Measurements from ENCODE around the gene TPGS2. TPM values are rescaled to one million over a fixed set of nuclear protein-coding genes. Genes with fewer than 3 reads are reported as not detected.
"Not testable (repeated sequence)": the region's sequence is repeated elsewhere in the genome, so short reads cannot be mapped to it uniquely, and the experiment has no call there.

TPGS2 gene
- 91.5 and 98.0 TPM in 2 replicates for total RNA-seq

DNA sequence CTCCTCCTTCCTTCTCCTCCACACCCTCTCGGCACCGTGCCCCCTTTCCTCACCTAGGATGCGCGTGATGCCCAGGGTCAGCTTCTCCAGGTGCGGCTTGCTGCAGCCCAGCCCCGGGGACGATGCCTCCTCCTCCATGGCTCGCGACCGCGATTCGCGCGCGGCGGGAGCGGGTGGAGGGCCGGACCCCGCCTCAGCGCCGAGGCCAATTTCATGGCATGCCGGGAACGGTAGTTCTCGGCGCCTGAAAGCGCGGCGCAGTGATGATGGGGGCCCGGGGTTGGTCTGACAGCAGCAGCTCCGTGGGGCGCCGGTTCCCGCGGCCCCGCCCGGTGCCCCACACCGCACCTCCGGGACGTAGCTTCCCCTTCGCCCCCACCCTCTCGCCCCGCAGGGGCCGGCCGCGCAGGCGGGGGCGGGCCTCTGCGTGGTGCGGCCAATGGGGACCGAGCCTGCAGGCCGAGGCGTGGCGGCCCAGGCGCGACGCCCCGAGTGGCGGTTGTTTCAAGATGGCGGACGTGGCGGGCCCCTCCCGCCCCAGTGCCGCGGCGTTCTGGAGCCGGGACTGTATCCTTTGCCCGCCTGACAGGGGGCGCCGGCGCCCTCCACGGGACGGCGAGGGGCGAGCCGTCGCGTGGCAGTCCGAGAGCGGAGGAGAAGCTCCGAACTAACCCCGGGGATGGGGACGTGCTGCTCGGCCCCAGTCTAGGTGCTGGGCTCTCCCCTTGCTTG is at the start of gene TPGS2, which contains the start of gene KIAA1328:
TPGS2 (minus strand) TSS at position 373 of the 732 bp plus-strand sequence; CDS start at position 138, 235 bp downstream.
KIAA1328 (plus strand) TSS at position 498 of the 732 bp plus-strand sequence; CDS start at position 510, 12 bp downstream.
- DNase-seq (ENCODE audit: low read depth) = peak; percentile 91
- TF ChIP-seq, protein P1, sequence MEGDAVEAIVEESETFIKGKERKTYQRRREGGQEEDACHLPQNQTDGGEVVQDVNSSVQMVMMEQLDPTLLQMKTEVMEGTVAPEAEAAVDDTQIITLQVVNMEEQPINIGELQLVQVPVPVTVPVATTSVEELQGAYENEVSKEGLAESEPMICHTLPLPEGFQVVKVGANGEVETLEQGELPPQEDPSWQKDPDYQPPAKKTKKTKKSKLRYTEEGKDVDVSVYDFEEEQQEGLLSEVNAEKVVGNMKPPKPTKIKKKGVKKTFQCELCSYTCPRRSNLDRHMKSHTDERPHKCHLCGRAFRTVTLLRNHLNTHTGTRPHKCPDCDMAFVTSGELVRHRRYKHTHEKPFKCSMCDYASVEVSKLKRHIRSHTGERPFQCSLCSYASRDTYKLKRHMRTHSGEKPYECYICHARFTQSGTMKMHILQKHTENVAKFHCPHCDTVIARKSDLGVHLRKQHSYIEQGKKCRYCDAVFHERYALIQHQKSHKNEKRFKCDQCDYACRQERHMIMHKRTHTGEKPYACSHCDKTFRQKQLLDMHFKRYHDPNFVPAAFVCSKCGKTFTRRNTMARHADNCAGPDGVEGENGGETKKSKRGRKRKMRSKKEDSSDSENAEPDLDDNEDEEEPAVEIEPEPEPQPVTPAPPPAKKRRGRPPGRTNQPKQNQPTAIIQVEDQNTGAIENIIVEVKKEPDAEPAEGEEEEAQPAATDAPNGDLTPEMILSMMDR (IDR thresholded peaks at IDR 0.05; ENCODE audit: insufficient read depth, low read depth, low read length) = peak; percentile 45
- peak within 1 kb of the TSS; percentile 97 for H3K4me3 ChIP-seq (ENCODE audit: low read depth, low read length)

DNA sequence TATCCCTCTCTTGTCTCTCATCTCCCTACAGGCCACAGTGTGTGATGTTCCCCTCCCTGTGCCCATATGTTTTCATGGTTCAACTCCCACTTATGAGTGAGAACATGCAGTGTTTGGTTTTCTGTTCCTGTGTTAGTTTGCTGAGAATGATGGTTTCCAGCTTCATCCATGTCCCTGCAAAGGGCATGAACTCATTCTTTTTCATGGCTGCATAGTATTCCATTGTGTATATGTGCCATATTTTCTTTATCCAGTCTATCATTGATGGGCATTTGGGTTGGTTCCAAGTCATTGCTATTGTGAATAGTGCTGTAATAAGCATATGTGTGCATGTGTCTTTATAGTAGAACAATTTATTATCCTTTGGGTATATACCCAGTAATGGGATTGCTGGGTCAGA is 45.0 kb upstream of the TPGS2 start:
- not testable (repeated sequence) for H3K4me3 ChIP-seq (ENCODE audit: low read depth, low read length); DNase-seq (ENCODE audit: low read depth)

- TF ChIP-seq, protein P1 (IDR thresholded peaks at IDR 0.05; ENCODE audit: insufficient read depth, low read depth, low read length) = no peak
- no peak for DNase-seq (ENCODE audit: low read depth)
- no peak overlapping the region for H3K4me3 ChIP-seq (ENCODE audit: low read depth, low read length)
Observed at GRCh38 chr18:36872329-36872728, 43.5 kb upstream of the TPGS2 start.

DNA sequence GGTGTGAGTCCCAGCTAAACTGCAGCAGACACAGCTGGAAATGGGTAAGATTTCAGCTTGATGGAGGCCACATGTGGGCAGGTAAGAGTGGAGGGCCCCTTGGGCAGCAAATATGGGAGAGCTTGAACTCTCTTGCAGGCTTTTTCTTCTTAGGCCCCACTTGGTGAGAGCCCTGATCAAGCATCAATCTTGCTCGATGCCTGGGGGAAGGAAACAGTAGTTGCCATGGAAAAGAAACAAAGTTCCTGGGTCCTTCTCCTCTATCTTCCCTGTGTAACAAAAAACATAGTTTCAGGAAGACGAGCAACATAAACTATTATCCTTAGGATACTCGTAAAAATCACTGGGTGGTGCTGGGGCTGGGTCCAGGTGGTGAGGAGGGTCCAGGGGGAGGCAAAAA is 43.0 kb upstream of the TPGS2 start:
- no peak for DNase-seq (ENCODE audit: low read depth)
- TF ChIP-seq, protein P1 (IDR thresholded peaks at IDR 0.05; ENCODE audit: insufficient read depth, low read depth, low read length) = no peak
- no peak overlapping the region for H3K4me3 ChIP-seq (ENCODE audit: low read depth, low read length)

DNA sequence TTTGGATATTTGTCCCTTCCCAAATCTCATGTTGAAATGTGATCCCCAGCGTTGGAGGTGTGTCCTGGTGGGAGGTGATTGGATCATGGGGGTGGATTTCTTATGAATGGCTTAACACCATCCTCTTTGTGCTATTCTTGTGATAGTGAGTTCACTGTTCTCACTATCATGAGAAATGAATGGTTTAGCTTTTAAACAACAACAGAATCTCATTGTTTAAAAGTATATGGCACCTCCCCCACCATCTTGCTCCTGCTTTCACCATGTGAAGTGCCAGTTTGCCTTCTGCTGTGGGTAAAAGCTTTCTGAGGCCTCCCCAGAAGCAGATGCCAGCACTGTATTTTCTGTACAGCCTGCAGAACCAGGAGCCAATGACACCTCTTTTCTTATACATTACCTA is 38.3 kb upstream of the TPGS2 start:
- H3K4me3 ChIP-seq (ENCODE audit: low read depth, low read length) = no peak overlapping the region
- DNase-seq (ENCODE audit: low read depth) = no peak
- TF ChIP-seq, protein P1 (IDR thresholded peaks at IDR 0.05; ENCODE audit: insufficient read depth, low read depth, low read length) = no peak

DNA sequence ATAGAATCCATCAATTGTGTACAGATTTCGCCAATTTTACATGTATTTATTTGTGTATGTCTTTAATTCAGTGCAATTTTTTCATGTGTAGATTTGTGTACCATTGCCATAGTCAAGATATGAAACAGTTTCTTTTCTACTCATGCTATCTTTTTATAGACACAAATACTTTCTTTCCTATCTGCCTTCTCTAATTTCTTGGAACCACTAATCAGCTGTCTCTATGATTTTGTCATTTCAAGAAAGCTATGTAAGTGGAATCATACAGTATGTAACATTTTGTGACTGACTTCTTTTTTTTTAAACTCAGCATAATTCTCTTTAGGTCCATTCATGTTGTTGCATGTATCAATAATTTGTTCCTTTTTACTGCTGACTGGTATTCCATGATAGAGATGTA is 33.4 kb upstream of the TPGS2 start:
- TF ChIP-seq, protein P1 (IDR thresholded peaks at IDR 0.05; ENCODE audit: insufficient read depth, low read depth, low read length) = no peak
- no peak overlapping the region for H3K4me3 ChIP-seq (ENCODE audit: low read depth, low read length)
- no peak for DNase-seq (ENCODE audit: low read depth)

- no peak for DNase-seq (ENCODE audit: low read depth)
- TF ChIP-seq, protein P1 (IDR thresholded peaks at IDR 0.05; ENCODE audit: insufficient read depth, low read depth, low read length) = no peak
Observed at GRCh38 chr18:36856815-36857214, 28.0 kb upstream of the TPGS2 start.

More at GRCh38 chr18:36856815-36857214, 28.0 kb upstream of the TPGS2 start:
- no peak overlapping the region for H3K4me3 ChIP-seq (ENCODE audit: low read depth, low read length)
